HEK293 (cell line): ENCODE measurements around the gene CFAP99.

ENCODE experiments used
- CTCF ChIA-PET: fragments of 350-600 bp; formaldehyde crosslinking; extraction: SDS; loops from one replicate; lab custom pipeline; 2021; ENCODE audit warnings: antibody characterized with exemption; lab: Yijun Ruan, JAX
- POLR2A ChIA-PET: fragments of 300-600 bp; formaldehyde crosslinking; extraction: SDS; loops from one replicate; lab custom pipeline; 2020; ENCODE audit warnings: antibody characterized with exemption, inconsistent platforms; lab: Yijun Ruan, JAX
- H3K27ac ChIP-seq: fragments of 200-500 bp; sonication (Bioruptor generic); 2 replicates; pipeline ENCODE4 v1.5.1; 2014; ENCODE audit warnings: low read depth, low read length, control low read depth, inconsistent platforms; ENCODE audit errors: extremely low read depth
- H3K36me3 ChIP-seq, 2 experiments: fragments of 200-500 bp in 1 of 2; sonication (Bioruptor generic) in 1 of 2; 1 replicate in 1 of 2; 2 replicates in 1 of 2; pipeline ENCODE4 v1.5.1; 2014 to 2017; ENCODE audit warnings: inconsistent platforms in 2 of 2, low read length in 2 of 2; ENCODE audit not compliant: control insufficient read depth in 2 of 2, insufficient read depth in 1 of 2
- H3K4me1 ChIP-seq: fragments of 200-500 bp; sonication (Bioruptor generic); 2 replicates; pipeline ENCODE4 v1.5.1; 2014; ENCODE audit warnings: mild to moderate bottlenecking, low read length, inconsistent platforms; ENCODE audit not compliant: control insufficient read depth, insufficient read depth
- H3K4me3 ChIP-seq: 2 replicates; pipeline ENCODE4 v1.5.1; 2011; ENCODE audit warnings: low read depth, mild to moderate bottlenecking, control low read depth, low read length, moderate library complexity
- H3K9me3 ChIP-seq: fragments of 200-500 bp; sonication (Bioruptor generic); 2 replicates; pipeline ENCODE4 v1.5.1; 2014; ENCODE audit warnings: low read depth, low read length, inconsistent platforms; ENCODE audit not compliant: control insufficient read depth, insufficient read depth
- ATF2 ChIP-seq: fragments of 450-650 bp; formaldehyde crosslinking; IDR thresholded peaks from 2 replicates; pipeline ENCODE4 v1.5.1; 2016; ENCODE audit warnings: missing biosample characterization, missing genetic modification characterization, low read depth
- EGR2 ChIP-seq: fragments of 450-650 bp; formaldehyde crosslinking; IDR thresholded peaks from 2 replicates; pipeline ENCODE4 v1.5.1; 2016; ENCODE audit warnings: low read depth, missing biosample characterization, missing genetic modification characterization
- KLF10 ChIP-seq: fragments of 450-650 bp; IDR thresholded peaks from 2 replicates; pipeline ENCODE4 v1.5.1; 2018; ENCODE audit warnings: missing biosample characterization, mild to moderate bottlenecking, missing genetic modification characterization
- PRDM2 ChIP-seq: fragments of 450-650 bp; formaldehyde crosslinking; IDR thresholded peaks from 2 replicates; pipeline ENCODE4 v1.5.1; 2016; ENCODE audit warnings: missing biosample characterization, missing genetic modification characterization, borderline replicate concordance
- ZBTB1 ChIP-seq: fragments of 450-650 bp; formaldehyde crosslinking; IDR thresholded peaks from 2 replicates; pipeline ENCODE4 v1.5.1; 2016; ENCODE audit warnings: missing biosample characterization, missing genetic modification characterization
- ZBTB11 ChIP-seq: fragments of 450-650 bp; formaldehyde crosslinking; conservative IDR thresholded peaks from 2 replicates; pipeline ENCODE4 v1.5.1; 2016; ENCODE audit warnings: low read depth, missing biosample characterization, missing genetic modification characterization
- ZBTB44 ChIP-seq: fragments of 450-650 bp; IDR thresholded peaks from 2 replicates; pipeline ENCODE4 v1.5.1; 2018; ENCODE audit warnings: missing biosample characterization, mild to moderate bottlenecking, missing genetic modification characterization
- ZFHX2 ChIP-seq: fragments of 450-650 bp; formaldehyde crosslinking; conservative IDR thresholded peaks from 2 replicates; pipeline ENCODE4 v1.5.1; 2016; ENCODE audit warnings: missing biosample characterization, missing genetic modification characterization
- ZNF248 ChIP-seq: fragments of 450-650 bp; formaldehyde crosslinking; IDR thresholded peaks from 2 replicates; pipeline ENCODE4 v1.5.1; 2017; ENCODE audit warnings: missing biosample characterization, missing genetic modification characterization
- ZNF266 ChIP-seq: fragments of 450-650 bp; formaldehyde crosslinking; IDR thresholded peaks from 2 replicates; pipeline ENCODE4 v1.5.1; 2016; ENCODE audit warnings: missing biosample characterization, missing genetic modification characterization, low read depth
- ZNF280D ChIP-seq: fragments of 450-650 bp; formaldehyde crosslinking; IDR thresholded peaks from 2 replicates; pipeline ENCODE4 v1.5.1; 2016; ENCODE audit warnings: missing biosample characterization, missing genetic modification characterization
- ZNF514 ChIP-seq: fragments of 450-650 bp; formaldehyde crosslinking; IDR thresholded peaks from 2 replicates; pipeline ENCODE4 v1.5.1; 2016; ENCODE audit warnings: missing biosample characterization, missing genetic modification characterization
- ZNF621 ChIP-seq: fragments of 450-650 bp; formaldehyde crosslinking; IDR thresholded peaks from 2 replicates; pipeline ENCODE4 v1.5.1; 2017; ENCODE audit warnings: missing biosample characterization, missing genetic modification characterization
- ZNF624 ChIP-seq: fragments of 450-650 bp; formaldehyde crosslinking; IDR thresholded peaks from 2 replicates; pipeline ENCODE4 v1.5.1; 2017; ENCODE audit warnings: missing biosample characterization, missing genetic modification characterization
- ZNF707 ChIP-seq: fragments of 450-650 bp; formaldehyde crosslinking; IDR thresholded peaks from 2 replicates; pipeline ENCODE4 v1.5.1; 2016; ENCODE audit warnings: missing biosample characterization, missing genetic modification characterization
- ZNF76 ChIP-seq: fragments of 450-650 bp; formaldehyde crosslinking; IDR thresholded peaks from 2 replicates; pipeline ENCODE4; 2016; ENCODE audit warnings: low read depth, missing biosample characterization, missing genetic modification characterization, borderline replicate concordance

Gene CFAP99

GRCh38 chr4:2484993-2485392, 66.2 kb downstream of the CFAP99 start:
- Histone ChIP-seq H3K4me3 (no peak overlapping the region), H3K27ac (no peak overlapping the region), H3K4me1 (peaks cover 6% of the 10 kb centered on the region), H3K9me3 (no peaks in the 10 kb centered on the region)
- CTCF ChIA-PET, result no interaction called here
- POLR2A ChIA-PET, result interaction anchor here (1.0 kb wide), 1 partner anchor 13 kb away, joined by 3 read pairs; no protein-coding TSS in a partner anchor
- TF ChIP-seq ZFHX2, result peak; percentile 74
- peak; percentile 68 for TF ChIP-seq EGR2 (tag by site-specific recombination)
- no peak for TF ChIP-seq ZNF280D (tag by site-specific recombination)
- TF ChIP-seq, all 188 proteins: peak for 2
- H3K36me3 ChIP-seq, result peaks cover 0 to 27% of the 10 kb centered on the region in 2 experiments; a peak in 2 of 3 replicates

- no peak overlapping the region for H3K27ac ChIP-seq
- ChIA-PET POLR2A (interaction anchor here (1.0 kb wide), 1 partner anchor 14 kb away, joined by 3 read pairs; no protein-coding TSS in a partner anchor), CTCF (no interaction called here)
- no peak overlapping the region for H3K4me3 ChIP-seq
- no peaks in the 10 kb centered on the region for H3K9me3 ChIP-seq
- H3K36me3 ChIP-seq, result peaks cover 3 to 37% of the 10 kb centered on the region in 2 experiments; a peak in 2 of 3 replicates
- peaks cover 6% of the 10 kb centered on the region for H3K4me1 ChIP-seq
- TF ChIP-seq ZBTB11 (no peak), ZNF621 (no peak), ZNF248 (no peak), ZNF624 (tag by site-specific recombination) (no peak), ATF2 (tag by site-specific recombination) (no peak), ZNF266 (tag by site-specific recombination) (no peak), ZBTB44 (no peak), ZNF76 (tag by site-specific recombination) (no peak), ZBTB1 (no peak), ZNF514 (tag by site-specific recombination) (no peak), ZNF707 (tag by site-specific recombination) (no peak), KLF10 (tag by site-specific recombination) (no peak), PRDM2 (tag by site-specific recombination) (no peak)
Measured at GRCh38 chr4:2485956-2486355, 67.2 kb downstream of the CFAP99 start.
